ENCODE measurements around the gene TMEM82.

Gene TMEM82

GRCh38 chr1:15722411-15722810 is 19.9 kb upstream of the TMEM82 start:
- DNase-seq = no peak

- DNase-seq = no peak
These were observed 19.3 kb upstream of the TMEM82 start for GRCh38 chr1:15722836-15723532.

GRCh38 chr1:15723631-15724246 is 18.6 kb upstream of the TMEM82 start:
- peak; percentile 85 to 95 for DNase-seq

GRCh38 chr1:15724949-15725880 is 17.1 kb upstream of the TMEM82 start:
- DNase-seq = no peak

- no peak for DNase-seq
These were observed 15.8 kb upstream of the TMEM82 start for GRCh38 chr1:15726508-15726907.

GRCh38 chr1:15727021-15727420 is 15.3 kb upstream of the TMEM82 start:
- DNase-seq = no peak

- DNase-seq = peak; percentile 40 to 78
These were observed 14.9 kb upstream of the TMEM82 start for GRCh38 chr1:15727424-15727823.

GRCh38 chr1:15727866-15728534 is 14.3 kb upstream of the TMEM82 start:
- no peak for DNase-seq

- no peak for DNase-seq
These were observed 13.2 kb upstream of the TMEM82 start for GRCh38 chr1:15728937-15729657.

- DNase-seq = no peak
These were observed 11.9 kb upstream of the TMEM82 start for GRCh38 chr1:15730423-15730822.

GRCh38 chr1:15730936-15731335 is 11.4 kb upstream of the TMEM82 start:
- no peak for DNase-seq

GRCh38 chr1:15731735-15732685 is 10.3 kb upstream of the TMEM82 start:
- no peak for DNase-seq

- no peak for DNase-seq
These were observed 9.6 kb upstream of the TMEM82 start for GRCh38 chr1:15732686-15733081.

GRCh38 chr1:15733218-15733725 is 9.0 kb upstream of the TMEM82 start:
- DNase-seq = no peak

- no peak for DNase-seq
These were observed 8.5 kb upstream of the TMEM82 start for GRCh38 chr1:15733726-15734226.

- no peak for DNase-seq
These were observed 8.0 kb upstream of the TMEM82 start for GRCh38 chr1:15734296-15734695.

- no peak for DNase-seq
These were observed 7.4 kb upstream of the TMEM82 start for GRCh38 chr1:15734901-15735300.

GRCh38 chr1:15735304-15736037 is 6.8 kb upstream of the TMEM82 start:
- no peak for DNase-seq

GRCh38 chr1:15736038-15736891 is 6.0 kb upstream of the TMEM82 start, which contains the start of gene SLC25A34:
Gene SLC25A34 (plus strand): TSS chr1:15736258. CDS start chr1:15736486, 228 bp downstream.
- peak in 1 of 2 experiments; percentile 32 for DNase-seq

Data from NCI-H524 (cell line).